Measurements from ENCODE around the gene GRM1.

The GRM1 gene

DNA sequence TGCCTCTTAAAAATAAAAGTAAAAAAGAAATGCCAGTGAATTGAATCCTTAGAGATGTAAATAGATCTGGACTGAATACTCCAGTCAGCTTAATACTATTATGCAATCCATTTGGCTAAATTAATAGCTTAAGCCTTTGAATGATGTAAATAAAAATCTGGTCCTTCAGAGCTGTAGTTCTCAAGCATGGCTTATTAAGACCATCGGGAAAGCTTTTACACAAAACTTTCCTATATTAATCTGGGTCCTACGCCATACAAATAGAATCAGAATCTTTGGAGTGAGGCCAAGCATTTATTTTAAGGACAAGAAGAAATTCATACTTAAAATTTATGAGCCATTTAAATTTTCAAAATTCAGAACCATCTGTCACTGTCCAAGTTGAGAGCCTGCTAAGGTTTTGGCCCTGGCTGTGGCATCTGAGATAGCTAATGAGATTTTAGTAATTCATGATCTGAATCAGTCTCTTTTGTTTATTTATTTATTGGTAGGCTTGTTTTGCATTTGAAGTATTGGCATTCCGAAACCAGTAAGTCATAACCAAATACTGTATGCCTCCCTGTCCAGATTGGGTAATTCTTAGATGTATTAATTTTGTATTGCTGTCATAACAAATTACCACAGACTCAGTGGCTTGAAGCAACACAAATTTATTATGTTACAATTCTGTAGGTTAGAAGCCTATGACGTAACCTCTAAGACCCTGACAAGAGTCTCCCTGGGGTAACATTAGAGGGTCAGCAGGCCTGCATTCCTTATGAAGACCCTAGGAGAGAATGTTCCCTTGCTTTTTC is 286.7 kb downstream of the GRM1 start:
- DNase-seq (ENCODE audit: low read depth in 3 of 3, low spot score in 1 of 3), result no peak

DNA sequence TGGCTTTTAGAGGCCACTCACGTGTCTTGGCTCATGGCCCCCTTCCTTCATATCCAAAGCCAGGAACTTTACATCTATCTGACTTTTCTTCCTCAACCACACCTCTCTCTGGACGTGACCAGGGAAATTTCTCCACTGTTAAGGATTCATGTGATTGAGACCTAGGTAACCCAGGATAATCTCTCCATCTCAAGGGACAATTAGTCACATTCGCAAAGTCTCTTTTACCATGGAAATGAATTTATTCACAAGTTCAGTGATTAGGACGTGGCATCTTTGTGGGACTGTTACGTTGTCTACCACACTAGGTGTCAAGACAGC is 287.3 kb downstream of the GRM1 start:
- no peak for DNase-seq (ENCODE audit: low read depth in 3 of 3, low spot score in 1 of 3)

DNA sequence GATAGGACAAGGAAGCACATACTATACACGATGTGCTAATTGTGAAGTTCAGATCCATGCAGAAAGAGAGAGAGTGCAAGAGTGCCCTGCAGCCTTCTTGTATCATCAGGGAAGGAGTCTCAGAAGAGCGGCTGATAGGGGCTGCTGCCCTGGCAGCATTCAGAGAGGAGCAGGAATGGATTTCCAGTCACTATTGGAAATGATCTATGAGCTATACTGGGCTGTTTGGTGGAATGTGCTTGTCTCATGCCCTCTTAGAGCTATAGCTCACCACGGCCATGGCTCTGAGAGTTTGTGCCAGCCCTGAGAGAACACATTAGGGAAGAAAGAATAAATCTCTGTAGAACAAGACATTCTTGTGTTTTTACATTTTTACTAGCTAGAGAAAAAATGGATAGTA is 302.2 kb downstream of the GRM1 start:
- DNase-seq (ENCODE audit: low read depth in 3 of 3, low spot score in 1 of 3), result no peak

DNA sequence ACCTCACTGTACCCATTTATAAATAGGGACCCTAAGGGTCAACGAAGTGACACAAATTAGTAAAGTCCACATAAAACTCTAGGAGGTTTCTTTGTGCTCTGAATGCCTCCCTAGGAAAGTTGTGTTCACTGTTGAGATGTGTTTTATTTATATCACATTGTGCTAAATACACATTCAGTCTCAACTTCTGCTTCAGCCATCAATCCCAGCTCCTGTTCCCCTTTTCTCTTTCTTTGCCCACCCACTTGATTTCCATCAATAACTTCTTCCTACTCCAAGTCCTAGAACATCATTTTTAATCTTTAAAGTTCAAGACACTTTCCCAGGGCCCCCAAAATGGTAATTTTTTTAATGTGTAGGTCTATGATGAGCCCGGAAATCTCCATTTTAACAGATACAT is 306.5 kb downstream of the GRM1 start:
- DNase-seq (ENCODE audit: low read depth in 3 of 3, low spot score in 1 of 3), result no peak

DNA sequence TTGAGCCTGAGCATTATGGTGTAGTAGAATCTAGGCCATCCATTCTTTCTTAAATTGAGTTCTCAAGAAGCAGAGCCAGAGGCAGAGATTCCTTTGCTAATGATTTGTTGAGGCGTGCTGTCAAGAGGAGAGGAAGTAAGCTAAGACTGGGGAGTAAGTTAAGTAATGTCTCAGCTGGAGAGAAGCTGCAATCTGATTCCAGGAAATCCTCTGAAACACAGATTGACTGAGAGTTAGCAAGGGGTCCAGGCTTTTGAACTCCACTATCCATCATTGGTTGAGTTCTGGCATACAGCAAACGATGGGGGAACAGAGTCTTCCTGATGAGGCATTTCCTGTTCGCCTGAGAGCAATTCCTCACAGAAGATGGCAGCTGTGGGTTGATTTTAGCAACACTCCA is 307.3 kb downstream of the GRM1 start:
- no peak for DNase-seq (ENCODE audit: low read depth in 3 of 3, low spot score in 1 of 3)

DNA sequence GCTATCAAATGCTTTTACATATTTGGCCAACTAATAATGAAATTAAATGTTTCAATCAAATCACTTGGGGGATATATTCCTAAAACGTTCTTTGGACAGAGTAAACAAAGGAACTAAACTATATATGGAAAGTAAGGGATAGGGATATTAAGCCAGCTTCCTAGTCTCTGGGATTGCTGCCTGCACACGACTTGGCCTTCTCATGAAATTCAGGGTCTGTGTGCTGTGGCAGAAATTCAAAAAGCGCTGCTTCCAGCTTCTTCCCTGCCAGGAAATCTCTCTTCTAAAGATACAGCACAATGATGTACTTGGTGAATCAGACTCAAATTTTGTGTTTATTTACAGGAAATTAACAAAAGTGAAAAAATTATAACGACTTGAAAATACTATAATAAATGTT is 308.5 kb downstream of the GRM1 start:
- no peak for DNase-seq (ENCODE audit: low read depth in 3 of 3, low spot score in 1 of 3)

DNA sequence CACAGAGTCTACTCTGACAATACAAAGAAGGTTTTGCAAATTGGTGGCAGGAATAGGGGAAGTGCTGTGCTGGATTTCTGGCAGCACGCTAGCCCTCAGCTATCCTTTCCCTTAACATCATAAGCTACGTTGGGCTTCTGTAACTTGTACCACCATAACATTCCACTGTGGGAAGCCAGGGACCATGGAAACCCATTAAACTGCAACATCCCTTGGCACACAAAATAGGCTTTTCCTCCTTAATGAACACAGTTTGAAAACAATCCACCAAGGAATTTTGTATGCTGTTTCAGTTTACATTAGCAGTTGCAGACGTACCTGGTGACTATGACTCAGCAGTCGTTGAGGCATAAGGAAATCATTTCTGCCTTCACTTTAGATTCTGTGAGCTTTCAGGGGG is 310.9 kb downstream of the GRM1 start:
- no peak for DNase-seq (ENCODE audit: low read depth in 3 of 3, low spot score in 1 of 3)

DNA sequence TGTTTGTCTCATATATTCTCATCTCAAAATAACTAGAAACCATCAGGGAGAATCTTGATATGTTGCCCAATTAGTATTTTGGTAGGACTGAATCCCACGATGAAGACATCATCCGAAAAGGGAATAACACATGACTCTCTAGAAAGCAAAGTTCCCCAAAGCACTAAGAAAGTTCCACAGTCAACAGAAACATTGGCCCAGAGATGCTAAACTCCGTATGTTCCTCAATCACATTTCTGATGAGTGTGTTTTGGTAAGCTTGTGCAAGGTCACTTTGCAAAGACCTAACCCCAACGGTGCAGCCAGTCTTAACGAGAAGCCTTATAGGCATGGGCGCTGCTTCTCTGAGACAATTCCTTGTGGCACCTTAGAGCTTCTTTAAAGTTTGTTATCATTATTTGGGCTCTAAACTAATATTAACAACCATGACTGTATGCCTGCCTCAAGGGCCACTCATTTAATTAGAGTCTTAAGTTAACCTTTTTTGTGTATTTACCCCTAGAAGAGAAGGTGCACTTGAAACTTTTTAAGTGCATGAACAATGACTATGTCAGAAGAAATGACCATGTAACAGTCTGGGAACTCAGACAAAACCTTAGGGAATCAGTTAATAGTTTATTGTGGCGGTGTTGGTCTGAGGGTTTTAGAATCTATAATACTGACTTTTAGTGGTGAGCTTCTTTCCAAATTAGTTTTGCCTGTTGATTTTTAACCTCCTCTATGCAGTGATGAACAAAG is 312.8 kb downstream of the GRM1 start:
- DNase-seq (ENCODE audit: low read depth in 3 of 3, low spot score in 1 of 3), result no peak

DNA sequence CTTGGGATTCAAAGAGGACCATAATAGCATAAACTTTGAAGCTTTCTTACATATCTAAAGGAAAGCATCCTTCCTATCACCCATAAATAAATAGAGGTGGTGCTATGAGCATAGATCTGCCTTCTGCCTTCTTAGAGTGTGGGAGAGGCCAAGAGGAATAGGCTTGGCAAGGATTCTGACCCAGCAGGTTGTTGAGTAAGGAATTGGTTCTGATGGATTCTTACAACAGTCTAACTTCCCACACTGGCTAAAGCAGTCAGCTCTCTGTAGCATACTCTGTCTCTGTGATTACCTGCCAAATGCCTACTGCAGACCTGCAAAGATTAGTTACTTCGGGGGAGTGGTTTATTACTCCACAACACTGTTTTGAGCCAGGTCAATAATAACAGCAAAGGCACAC is 316.7 kb downstream of the GRM1 start:
- no peak for DNase-seq (ENCODE audit: low read depth in 3 of 3, low spot score in 1 of 3)

DNA sequence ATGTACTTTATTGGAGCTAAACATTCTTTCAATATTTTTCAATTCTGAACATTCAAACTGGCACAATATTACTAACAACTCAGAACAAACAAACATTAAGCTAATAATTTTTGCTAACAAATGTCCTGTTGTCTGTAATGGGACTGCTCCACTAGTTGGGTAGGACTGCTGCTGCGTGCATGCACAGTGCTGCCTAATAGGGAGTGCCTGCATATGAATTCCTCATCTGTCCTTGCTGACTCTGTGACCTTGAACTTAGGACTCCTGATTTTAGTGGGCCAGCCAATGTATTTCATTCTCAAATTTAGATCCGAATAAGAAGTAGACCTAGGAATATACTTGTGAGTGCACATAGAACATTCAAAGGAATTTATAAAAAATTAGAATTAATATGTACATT is 318.2 kb downstream of the GRM1 start:
- DNase-seq (ENCODE audit: low read depth in 3 of 3, low spot score in 1 of 3), result no peak

DNA sequence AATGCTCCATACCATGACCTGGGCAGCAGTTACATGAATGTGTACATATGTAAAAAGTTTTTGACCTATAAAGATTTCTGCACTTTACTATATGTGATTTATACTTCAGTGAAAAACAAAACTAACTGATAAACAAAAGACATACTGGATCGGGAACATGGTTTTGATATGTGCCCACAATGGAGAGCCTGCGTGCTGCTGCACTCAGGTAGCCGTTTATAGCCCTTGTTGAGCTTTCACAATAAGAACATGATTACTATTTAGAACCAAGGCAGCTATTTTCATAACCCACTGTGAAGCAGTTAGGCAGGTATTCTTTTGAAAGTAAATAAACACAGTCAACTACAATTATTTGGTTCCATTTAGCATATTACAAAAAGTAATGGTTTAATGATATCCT is 318.8 kb downstream of the GRM1 start:
- no peak for DNase-seq (ENCODE audit: low read depth in 3 of 3, low spot score in 1 of 3)

DNA sequence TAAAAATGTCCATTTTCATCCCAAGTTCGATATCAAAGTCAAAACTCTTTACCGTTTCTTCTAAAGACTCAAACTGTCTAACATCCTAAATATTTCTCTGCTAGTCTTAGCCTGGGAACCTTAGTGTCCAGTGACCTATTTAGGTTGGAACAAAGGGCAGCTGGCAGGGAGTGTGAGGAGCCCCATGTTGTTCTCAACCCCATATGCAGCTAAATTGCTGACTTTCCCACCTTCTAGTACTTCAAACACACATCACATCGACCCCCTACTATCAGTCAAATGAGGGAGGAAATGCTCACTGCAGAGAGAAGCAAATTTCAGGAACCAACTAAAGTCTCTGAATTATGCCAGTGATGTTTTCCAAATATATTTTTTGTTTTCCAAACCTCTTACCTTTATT is 322.2 kb downstream of the GRM1 start:
- DNase-seq (ENCODE audit: low read depth in 3 of 3, low spot score in 1 of 3), result no peak

DNA sequence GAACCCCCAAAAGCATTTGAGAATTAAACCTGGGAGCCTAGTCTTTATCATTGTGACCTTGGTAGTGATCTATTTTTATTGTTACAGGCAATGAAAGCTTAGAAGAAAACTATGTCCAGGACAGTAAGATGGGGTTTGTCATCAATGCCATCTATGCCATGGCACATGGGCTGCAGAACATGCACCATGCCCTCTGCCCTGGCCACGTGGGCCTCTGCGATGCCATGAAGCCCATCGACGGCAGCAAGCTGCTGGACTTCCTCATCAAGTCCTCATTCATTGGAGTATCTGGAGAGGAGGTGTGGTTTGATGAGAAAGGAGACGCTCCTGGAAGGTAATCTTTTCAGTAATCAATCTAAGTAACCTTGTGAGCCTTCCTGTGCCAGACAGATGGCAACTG is 323.3 kb downstream of the GRM1 start:
- no peak for DNase-seq (ENCODE audit: low read depth in 3 of 3, low spot score in 1 of 3)

DNA sequence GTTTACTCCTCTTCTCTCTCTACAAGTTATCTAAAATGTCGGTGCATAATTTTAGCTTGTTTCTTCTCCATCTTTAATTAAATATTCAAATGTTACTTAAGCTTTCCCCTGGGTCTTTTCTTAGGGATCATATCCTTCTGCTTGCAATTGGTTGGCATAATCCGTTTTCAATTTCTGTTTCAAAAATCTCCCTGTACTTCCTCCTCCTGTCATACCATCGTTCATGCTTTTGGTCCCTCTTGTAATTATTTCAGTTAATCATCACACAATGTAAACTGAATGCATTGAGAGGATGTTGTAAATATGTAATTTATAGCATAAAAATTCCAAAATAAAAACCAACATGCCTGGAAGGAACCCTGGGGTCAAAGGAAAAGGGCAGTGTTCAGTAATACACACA is 325.6 kb downstream of the GRM1 start:
- no peak for DNase-seq (ENCODE audit: low read depth in 3 of 3, low spot score in 1 of 3)

DNA sequence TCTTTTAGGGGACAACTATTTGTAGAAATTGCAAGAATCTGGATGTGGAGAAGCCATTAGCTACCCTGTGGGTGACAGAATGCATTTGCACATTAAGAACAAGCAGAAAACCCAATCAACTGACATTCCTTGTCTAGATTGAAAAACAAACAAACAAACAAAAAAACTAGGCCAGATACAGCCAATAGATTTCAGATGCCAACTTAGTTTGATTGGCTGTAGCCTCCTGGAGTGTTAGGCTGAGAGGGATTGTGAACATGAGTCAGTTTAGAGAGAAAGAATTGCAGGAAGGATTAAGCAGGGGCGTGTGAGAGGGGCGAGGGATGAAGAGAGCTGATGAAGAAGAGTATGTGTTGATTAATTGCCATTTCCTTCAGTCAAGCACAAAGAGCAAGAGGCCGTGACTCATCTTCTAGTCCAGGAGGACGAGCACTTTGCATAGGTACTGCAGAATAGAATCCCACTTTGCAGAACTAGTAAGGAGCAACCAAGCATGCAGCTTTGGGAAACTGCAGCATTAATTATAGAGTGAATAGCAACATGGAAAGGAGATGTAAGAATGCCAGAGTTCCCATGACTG is 326.7 kb downstream of the GRM1 start:
- no peak for DNase-seq (ENCODE audit: low read depth in 3 of 3, low spot score in 1 of 3)

DNA sequence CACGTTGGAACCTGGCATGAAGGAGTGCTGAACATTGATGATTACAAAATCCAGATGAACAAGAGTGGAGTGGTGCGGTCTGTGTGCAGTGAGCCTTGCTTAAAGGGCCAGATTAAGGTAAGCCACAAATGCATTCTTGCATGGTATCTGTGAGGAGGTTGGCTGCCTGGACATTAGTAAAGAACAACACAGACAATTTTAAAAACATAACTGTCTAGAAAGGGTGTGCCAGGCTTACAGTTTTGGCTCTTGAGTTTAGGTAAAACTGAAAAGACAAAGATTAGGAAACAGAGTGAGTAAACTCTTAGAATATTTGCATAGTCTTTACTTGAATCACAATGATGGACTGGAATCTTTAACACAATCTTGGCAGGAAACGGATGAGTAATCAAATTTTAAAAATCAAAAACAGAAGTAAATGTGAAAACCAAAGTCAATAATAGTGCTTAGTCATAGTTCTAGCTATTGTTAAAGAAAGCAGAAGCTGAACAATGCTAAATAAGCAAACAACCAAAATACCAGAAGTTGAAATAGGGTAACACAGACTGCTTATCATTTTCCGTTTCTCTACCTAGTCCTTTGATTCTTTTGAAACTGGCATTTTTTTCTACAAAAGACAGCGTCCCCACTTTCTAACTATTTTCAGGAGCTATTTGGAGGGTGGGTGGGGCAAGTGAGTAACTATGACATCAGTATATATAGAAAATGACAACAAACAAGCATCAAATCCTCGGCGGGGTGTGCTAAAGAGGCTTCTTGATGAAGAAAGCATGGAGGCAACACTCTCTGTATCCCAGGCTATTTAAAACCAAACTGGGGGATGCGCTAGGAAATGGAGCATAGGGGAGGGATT is 328.9 kb downstream of the GRM1 start:
- DNase-seq (ENCODE audit: low read depth in 3 of 3, low spot score in 1 of 3), result no peak

DNA sequence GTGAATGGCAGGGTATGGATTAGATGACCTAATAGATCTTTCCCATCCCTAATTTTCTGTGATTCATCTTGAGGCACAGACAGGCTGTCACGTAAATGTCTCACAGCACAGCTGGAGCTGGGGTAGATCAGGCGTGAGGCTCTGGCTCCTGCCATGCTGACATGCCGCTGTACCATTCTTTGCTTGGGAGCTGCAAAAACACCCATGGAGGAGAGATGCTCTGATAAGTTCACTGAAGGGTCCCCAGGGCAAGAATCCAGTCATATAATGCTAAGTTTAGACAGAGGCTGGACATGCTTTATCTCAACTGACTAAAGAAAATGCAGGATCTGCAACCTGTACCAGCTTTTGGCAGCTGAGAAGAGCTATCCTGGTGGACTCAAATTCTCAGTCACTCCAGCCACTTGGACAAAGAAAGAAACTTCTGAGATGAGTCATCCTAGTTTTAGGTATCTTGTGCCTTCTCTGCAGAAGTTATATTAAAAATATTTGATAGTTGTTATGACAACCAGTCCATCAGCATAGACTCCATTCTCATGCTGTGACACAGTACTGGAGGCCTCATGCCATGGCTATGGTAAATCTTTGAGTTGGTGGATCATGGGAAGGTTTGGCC is 329.7 kb downstream of the GRM1 start:
- DNase-seq (ENCODE audit: low read depth in 3 of 3, low spot score in 1 of 3), result no peak

DNA sequence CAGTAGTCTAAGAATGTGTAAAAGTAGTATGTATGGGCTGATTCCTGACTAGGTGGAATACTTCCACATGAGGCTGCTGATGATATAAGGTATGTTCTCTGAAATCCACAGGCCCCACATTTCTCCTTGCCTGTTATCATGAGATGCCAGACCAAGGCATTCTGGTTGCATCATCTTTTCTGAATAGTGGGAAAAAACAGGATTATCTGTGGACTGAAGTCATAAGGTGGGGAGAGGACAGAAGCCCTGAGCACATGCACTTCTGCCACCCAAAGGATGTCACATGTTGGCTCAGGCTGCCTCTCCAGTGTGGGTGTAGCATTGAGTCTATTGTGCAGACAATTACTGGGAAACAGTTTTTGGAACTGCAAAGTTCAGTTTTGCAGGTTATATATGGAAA is 330.3 kb downstream of the GRM1 start:
- no peak for DNase-seq (ENCODE audit: low read depth in 3 of 3, low spot score in 1 of 3)

DNA sequence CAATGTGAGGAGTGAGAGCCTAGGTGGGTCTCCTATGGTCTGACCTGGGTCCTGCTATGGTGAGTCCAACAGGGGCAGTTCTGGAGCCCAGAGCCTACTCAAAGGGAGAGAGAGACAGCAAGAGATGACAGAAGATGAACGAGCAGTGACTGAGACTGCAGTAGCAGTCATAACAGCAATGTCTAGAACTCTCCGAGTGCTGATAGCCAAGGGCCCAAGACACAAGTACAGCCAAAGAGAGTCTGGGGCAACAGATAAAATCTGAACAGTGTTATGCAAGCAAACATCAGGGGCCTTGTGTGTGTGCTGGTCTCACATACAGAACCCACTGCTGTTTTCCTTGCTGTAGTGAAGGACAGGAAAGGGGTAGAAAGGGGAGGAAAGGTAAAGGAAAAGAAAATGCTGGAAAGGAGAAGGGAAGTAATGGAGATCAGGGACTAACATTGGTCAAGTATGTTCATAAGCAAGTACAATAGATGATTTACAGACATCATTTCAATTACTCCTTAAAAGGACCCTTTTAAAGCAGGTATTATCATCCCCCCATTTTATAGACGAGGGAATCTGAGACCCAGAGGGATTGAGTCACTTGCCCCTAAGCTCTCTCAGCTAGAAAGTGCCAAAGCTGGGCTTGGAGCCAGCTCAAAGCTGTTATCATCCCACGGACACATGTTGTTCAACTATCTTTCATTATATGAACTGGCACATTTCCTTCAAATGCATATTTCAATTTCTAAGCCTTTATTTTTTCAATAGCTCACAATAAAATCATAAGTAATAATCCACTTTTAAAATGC is 332.5 kb downstream of the GRM1 start:
- DNase-seq (ENCODE audit: low read depth in 3 of 3, low spot score in 1 of 3), result no peak

DNA sequence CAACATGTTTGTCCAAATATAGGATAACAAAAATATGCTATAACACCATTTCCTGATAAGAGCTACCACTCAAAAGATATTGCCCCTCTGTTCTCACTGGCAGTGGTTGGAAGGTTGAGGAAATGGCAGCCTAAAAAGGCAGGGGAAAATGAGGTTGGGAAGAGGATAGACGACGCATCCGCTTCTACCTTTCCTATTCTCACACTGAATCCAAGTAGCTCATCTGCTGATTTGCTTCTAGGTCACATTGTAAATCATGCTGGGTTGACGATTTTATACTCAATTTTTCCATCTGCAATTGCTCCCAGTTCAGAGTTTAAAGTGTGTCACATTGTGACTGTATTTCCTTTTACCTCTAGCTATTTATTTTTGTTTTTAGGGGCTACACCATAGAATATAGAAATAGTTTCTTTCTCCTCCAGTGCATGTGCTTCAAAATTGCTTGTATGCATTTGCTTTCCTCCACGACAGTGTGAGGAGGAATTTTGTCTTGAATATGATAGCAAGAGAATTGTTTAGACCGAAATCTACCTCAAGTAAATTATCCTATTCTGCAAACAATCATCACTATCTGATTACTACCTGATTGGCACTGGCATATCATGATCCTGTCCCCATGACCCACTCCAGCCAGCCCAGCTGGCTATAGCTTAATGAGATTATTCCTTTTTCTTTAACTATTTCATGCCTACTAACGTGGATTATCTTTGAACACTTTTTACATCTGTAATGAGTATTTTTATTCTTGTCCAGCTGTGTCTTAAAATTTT is 335.2 kb downstream of the GRM1 start:
- DNase-seq (ENCODE audit: low read depth in 3 of 3, low spot score in 1 of 3), result no peak

Data from stimulated activated CD4-positive, alpha-beta T cell treated with anti-CD3 and anti-CD28 coated beads, TNF-alpha, amount 100 ng/mL, for 1 hour (primary cell).